ENCODE measurements around the gene SYMPK.

- TF ChIP-seq CTCF (IDR thresholded peaks at IDR 0.05) (no peak), POLR2A (IDR thresholded peaks at IDR 0.05) (no peak)
Observed at GRCh38 chr19:45900738-45901431, 37.9 kb upstream of the SYMPK start.

Data from Peyer's patch (tissue), 4 donors.